Panc1 (cell line): ENCODE data around the gene GFY. TPM values are rescaled to one million over a fixed set of nuclear protein-coding genes. Genes with fewer than 3 reads are reported as not detected.

Experiments
- ATAC-seq: fragments of 200-7000 bp; cut with Tn5 transposase; 2 replicates; pipeline ENCODE4 v1.9.1; 2020; ENCODE audit warnings: mild to moderate bottlenecking, moderate library complexity
- BruUV-seq: library from RNA; stranded (reverse); fragments of 400-500 nt; replicated peaks from 2 replicates; lab custom pipeline; 2021; lab: Mats Ljungman, UMichigan
- CTCF ChIA-PET: fragments of 300-600 bp; sonication (Branson Sonifier 250); formaldehyde crosslinking; loops from one replicate; lab custom pipeline; 2022; ENCODE audit warnings: antibody characterized with exemption; lab: Charles Lee
- POLR2A ChIA-PET: fragments of 300-600 bp; sonication (Branson Sonifier 250); formaldehyde crosslinking; loops from one replicate; lab custom pipeline; 2022; ENCODE audit warnings: antibody characterized with exemption; lab: Charles Lee
- DNase-seq: peaks from one replicate; pipeline ENCODE4 v3.0.0-alpha.2; 2010; ENCODE audit warnings: low read depth, low spot score
- H3K27ac ChIP-seq: 2 replicates; pipeline ENCODE4 v1.5.1; 2011; ENCODE audit warnings: mild to moderate bottlenecking, low read length, inconsistent platforms
- H3K27me3 ChIP-seq: fragments of 200-500 bp; sonication (Bioruptor generic); 2 replicates; pipeline ENCODE4 v1.6.0; 2014; ENCODE audit warnings: low read length, inconsistent platforms; ENCODE audit not compliant: control insufficient read depth, insufficient read depth
- H3K36me3 ChIP-seq: fragments of 200-500 bp; sonication (Bioruptor generic); 2 replicates; pipeline ENCODE4 v1.5.1; 2014; ENCODE audit warnings: inconsistent platforms, mild to moderate bottlenecking, low read length, moderate library complexity; ENCODE audit not compliant: control insufficient read depth, insufficient read depth
- H3K4me1 ChIP-seq: 2 replicates; pipeline ENCODE4 v1.5.1; 2011; ENCODE audit warnings: inconsistent platforms, mild to moderate bottlenecking, low read length, moderate library complexity; ENCODE audit not compliant: control insufficient read depth, insufficient read depth
- H3K4me3 ChIP-seq, 2 experiments: 2 replicates each; pipeline ENCODE4 v1.5.1; 2011 to 2012; ENCODE audit warnings: low read depth in 2 of 2, low read length in 2 of 2, mild to moderate bottlenecking in 2 of 2, inconsistent platforms in 1 of 2, moderate library complexity in 1 of 2
- H3K9me3 ChIP-seq: fragments of 200-500 bp; sonication (Bioruptor generic); 2 replicates; pipeline ENCODE4 v1.5.1; 2014; ENCODE audit warnings: low read depth, mild to moderate bottlenecking, inconsistent platforms, low read length, moderate library complexity; ENCODE audit not compliant: control insufficient read depth, insufficient read depth
- CTCF ChIP-seq: fragments of 450-650 bp; IDR thresholded peaks from 2 replicates; pipeline ENCODE4 v1.5.1; 2017; ENCODE audit warnings: mild to moderate bottlenecking
- POLR2AphosphoS5 ChIP-seq: IDR thresholded peaks from 2 replicates; pipeline ENCODE4 v1.6.1; 2012; ENCODE audit warnings: mild to moderate bottlenecking, low read depth, low read length, moderate library complexity
- REST ChIP-seq, 2 experiments: IDR thresholded peaks; 2 replicates each; pipeline ENCODE4 v1.6.1; 2011 to 2012; ENCODE audit warnings: low read depth in 2 of 2, control low read depth in 1 of 2, low read length in 1 of 2, mild to moderate bottlenecking in 1 of 2, moderate library complexity in 1 of 2; ENCODE audit not compliant: insufficient read depth in 1 of 2
- SIN3A ChIP-seq: IDR thresholded peaks from 2 replicates; pipeline ENCODE4 v1.6.1; 2012; ENCODE audit warnings: low read depth, mild to moderate bottlenecking, low read length, moderate library complexity, borderline replicate concordance; ENCODE audit not compliant: insufficient read depth
- TCF7L2 ChIP-seq: IDR thresholded peaks from 2 replicates; pipeline ENCODE4 v1.6.1; 2011; ENCODE audit warnings: mild to moderate bottlenecking, low read depth, low read length, inconsistent platforms
- in situ Hi-C: cut with HindIII; loops from 2 replicates; pipeline ENCODE4 v1.10.0; 2016; ENCODE audit warnings: low sequenced_read_pairs, low pct_unique_long_range_greater_than_20kb
- intact Hi-C: fragments of 100-400 bp; cut with micrococcal nuclease; formaldehyde crosslinking; loops from one replicate; pipeline ENCODE4 v1.10.0; 2022; ENCODE audit not compliant: unreplicated experiment
- total RNA-seq: library from RNA; stranded (reverse); gene quantifications from one replicate; pipeline ENCODE4 v1.2.1, GENCODE V29; 2021; ENCODE audit not compliant: unreplicated experiment

GFY gene
- total RNA-seq, 1 experiment from 2014 or later: not detected

- no peak for DNase-seq
- TF ChIP-seq SIN3A: no peak
- no peak overlapping the region for H3K4me3 ChIP-seq
- no peak for ATAC-seq
- no peaks in the 10 kb centered on the region for H3K36me3 ChIP-seq
- ChIA-PET CTCF (no interaction called here), POLR2A (no interaction called here)
- BruUV-seq: no TSS peak
- no peaks in the 10 kb centered on the region for H3K9me3 ChIP-seq
- in situ Hi-C loops: no loop called here
- no peaks in the 10 kb centered on the region; the same call in 1 of the 2 replicates for H3K4me1 ChIP-seq
- intact Hi-C loops: no loop called here
- H3K27me3 ChIP-seq: peaks cover 9% of the 10 kb centered on the region; the same call in 1 of the 2 replicates
- H3K27ac ChIP-seq: no peak overlapping the region
Observed at GRCh38 chr19:49438261-49438660, 13.1 kb downstream of the GFY start.

- in situ Hi-C loops: no loop called here
- Histone ChIP-seq H3K4me3 (no peak overlapping the region), H3K27me3 (peaks cover 9% of the 10 kb centered on the region; the same call in 1 of the 2 replicates), H3K36me3 (no peaks in the 10 kb centered on the region), H3K9me3 (no peaks in the 10 kb centered on the region), H3K4me1 (no peaks in the 10 kb centered on the region; the same call in 1 of the 2 replicates), H3K27ac (no peak overlapping the region)
- intact Hi-C loops: loop anchor here (5.0 kb wide), 1 partner anchor 48 kb away; no protein-coding TSS in a partner anchor
- POLR2A ChIA-PET: no interaction called here
- no TSS peak for BruUV-seq
- ATAC-seq (no peak), DNase-seq (no peak)
- TF ChIP-seq POLR2AphosphoS5: no peak
- CTCF ChIA-PET: no interaction called here
Observed at GRCh38 chr19:49439836-49440235, 14.6 kb downstream of the GFY start.

- intact Hi-C loops: loop anchor here (5.0 kb wide), 1 partner anchor 48 kb away; no protein-coding TSS in a partner anchor
Observed at GRCh38 chr19:49440439-49441209, 15.4 kb downstream of the GFY start.

GRCh38 chr19:49441210-49441959 is 16.2 kb downstream of the GFY start, which contains the start of gene SLC17A7:
Gene SLC17A7, minus strand, starts transcription at chr19:49441527. Its CDS starts 148 bp downstream, at chr19:49441379.
- no peak for ATAC-seq
- intact Hi-C loops (loop anchor here (5.0 kb wide), 1 partner anchor 49 kb away; no protein-coding TSS in a partner anchor), in situ Hi-C loops (no loop called here)
- H3K36me3 ChIP-seq: no peaks in the 10 kb centered on the region
- peak within 1 kb of the TSS; percentile 61 to 62 for H3K4me3 ChIP-seq
- H3K27me3 ChIP-seq: peaks cover 9% of the 10 kb centered on the region; the same call in 1 of the 2 replicates
- no peak within 1 kb of the TSS for H3K27ac ChIP-seq
- BruUV-seq: no TSS peak
- ChIA-PET CTCF (interaction anchor here (0.6 kb wide), 1 partner anchor 53 kb away, joined by 3 read pairs; the partner anchor contains the start of gene KASH5), POLR2A (interaction anchor here (0.7 kb wide), 1 partner anchor 139 kb away, joined by 9 read pairs; the partner anchor contains the start of gene NOSIP)
- DNase-seq: no peak
- 0 out of 2 replicates have a peak, but pooled peaks have one; percentile 18 for TF ChIP-seq TCF7L2
- TF ChIP-seq REST (IDR thresholded peaks at IDR 0.05; ENCODE audit: insufficient read depth in 1 of 2, low read depth in 2 of 2, low read length in 1 of 2): no peak
- no peak; the same call in 1 of the 2 replicates for TF ChIP-seq CTCF
- no peak for TF ChIP-seq POLR2AphosphoS5
- no peak for TF ChIP-seq SIN3A
- no peaks in the 10 kb centered on the region for H3K9me3 ChIP-seq
- no peaks in the 10 kb centered on the region; the same call in 1 of the 2 replicates for H3K4me1 ChIP-seq

More at GRCh38 chr19:49440439-49441209, 15.4 kb downstream of the GFY start:
- ATAC-seq (no peak), DNase-seq (no peak)
- no peaks in the 10 kb centered on the region for H3K9me3 ChIP-seq
- H3K27me3 ChIP-seq: peaks cover 9% of the 10 kb centered on the region; the same call in 1 of the 2 replicates
- H3K36me3 ChIP-seq: no peaks in the 10 kb centered on the region
- in situ Hi-C loops: no loop called here
- H3K4me1 ChIP-seq: no peaks in the 10 kb centered on the region; the same call in 1 of the 2 replicates
- peak overlapping the region; percentile 28 to 45 for H3K4me3 ChIP-seq
- H3K27ac ChIP-seq: no peak overlapping the region
- TF ChIP-seq SIN3A: no peak
- no TSS peak for BruUV-seq
- CTCF ChIA-PET: no interaction called here
- POLR2A ChIA-PET: no interaction called here
